ENCODE data around the gene MYO7A.

MYO7A gene

DNA sequence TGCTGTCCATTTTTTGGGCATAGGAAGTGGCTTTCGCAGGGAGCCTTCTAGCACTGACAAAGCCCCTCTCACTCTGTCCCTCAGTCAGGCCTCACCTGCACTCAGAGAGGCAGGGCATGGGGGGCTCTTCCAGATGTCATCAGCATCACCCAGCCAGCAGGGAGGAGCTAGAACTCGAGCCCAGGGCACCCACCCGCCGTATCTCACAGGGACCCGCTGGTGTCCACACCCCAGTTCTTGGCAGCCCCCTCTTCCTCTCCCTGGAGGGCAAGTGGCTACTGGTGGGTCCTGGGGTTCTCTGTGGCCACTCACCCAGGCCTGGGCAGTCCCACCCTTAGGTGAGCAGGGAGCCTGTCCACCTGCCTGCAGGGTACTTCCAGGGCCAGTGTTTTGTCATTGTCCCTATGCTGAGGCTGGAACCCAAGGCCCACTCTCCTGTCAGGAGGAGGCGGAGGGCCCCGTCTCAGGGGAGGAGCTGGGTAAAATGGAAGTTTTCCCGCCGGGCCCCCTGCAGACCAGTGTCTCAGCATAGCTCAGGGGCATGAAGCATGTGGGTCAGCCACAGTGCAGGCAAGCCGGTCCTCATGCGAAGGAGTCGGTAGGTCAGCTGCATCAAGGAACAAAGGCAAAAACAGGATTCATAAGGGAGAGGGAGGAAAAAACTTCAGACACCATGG is 21.8 kb downstream of the MYO7A start:
- Histone ChIP-seq H3K4me3 (ENCODE audit: low read depth, low read length) (no peak overlapping the region), H3K9me3 (ENCODE audit: control insufficient read depth, insufficient read depth, low read length) (no peaks in the 10 kb centered on the region), H3K27me3 (ENCODE audit: control insufficient read depth, insufficient read depth, low read length) (no peaks in the 10 kb centered on the region; the same call in 1 of the 2 replicates), H3K4me1 (ENCODE audit: control insufficient read depth, insufficient read depth, low read length) (peaks cover 7% of the 10 kb centered on the region), H3K9ac (ENCODE audit: low read depth, low read length) (no peak overlapping the region), H3K36me3 (ENCODE audit: control insufficient read depth, insufficient read depth, low read length) (no peaks in the 10 kb centered on the region), H3K27ac (ENCODE audit: low read depth, low read length) (no peak overlapping the region)

DNA sequence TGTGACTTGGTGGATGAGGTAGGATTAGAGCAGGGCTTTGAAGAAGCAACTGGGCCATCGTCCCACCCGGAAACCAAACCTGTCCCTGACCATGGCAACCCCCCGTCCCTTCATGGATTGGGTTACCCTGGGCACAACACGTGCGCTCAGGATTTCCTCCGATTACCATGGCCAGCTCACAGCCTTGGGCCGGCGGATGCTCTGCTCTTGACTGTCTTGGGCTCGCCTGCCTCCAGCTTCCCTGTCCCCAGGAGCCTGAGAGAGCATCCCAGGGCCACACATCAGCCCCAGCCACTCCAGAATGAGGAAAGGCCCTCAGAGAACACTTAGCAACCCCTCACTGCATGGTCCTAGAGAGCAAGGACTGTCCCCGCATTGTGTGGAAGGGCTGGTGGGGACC is 22.8 kb downstream of the MYO7A start:
- H3K27me3 ChIP-seq (ENCODE audit: control insufficient read depth, insufficient read depth, low read length) = no peaks in the 10 kb centered on the region; the same call in 1 of the 2 replicates
- H3K4me1 ChIP-seq (ENCODE audit: control insufficient read depth, insufficient read depth, low read length) = peaks cover 7% of the 10 kb centered on the region
- H3K4me3 ChIP-seq (ENCODE audit: low read depth, low read length) = no peak overlapping the region
- no peaks in the 10 kb centered on the region for H3K36me3 ChIP-seq (ENCODE audit: control insufficient read depth, insufficient read depth, low read length)
- no peak overlapping the region for H3K27ac ChIP-seq (ENCODE audit: low read depth, low read length)
- no peak overlapping the region for H3K9ac ChIP-seq (ENCODE audit: low read depth, low read length)
- H3K9me3 ChIP-seq (ENCODE audit: control insufficient read depth, insufficient read depth, low read length) = no peaks in the 10 kb centered on the region

DNA sequence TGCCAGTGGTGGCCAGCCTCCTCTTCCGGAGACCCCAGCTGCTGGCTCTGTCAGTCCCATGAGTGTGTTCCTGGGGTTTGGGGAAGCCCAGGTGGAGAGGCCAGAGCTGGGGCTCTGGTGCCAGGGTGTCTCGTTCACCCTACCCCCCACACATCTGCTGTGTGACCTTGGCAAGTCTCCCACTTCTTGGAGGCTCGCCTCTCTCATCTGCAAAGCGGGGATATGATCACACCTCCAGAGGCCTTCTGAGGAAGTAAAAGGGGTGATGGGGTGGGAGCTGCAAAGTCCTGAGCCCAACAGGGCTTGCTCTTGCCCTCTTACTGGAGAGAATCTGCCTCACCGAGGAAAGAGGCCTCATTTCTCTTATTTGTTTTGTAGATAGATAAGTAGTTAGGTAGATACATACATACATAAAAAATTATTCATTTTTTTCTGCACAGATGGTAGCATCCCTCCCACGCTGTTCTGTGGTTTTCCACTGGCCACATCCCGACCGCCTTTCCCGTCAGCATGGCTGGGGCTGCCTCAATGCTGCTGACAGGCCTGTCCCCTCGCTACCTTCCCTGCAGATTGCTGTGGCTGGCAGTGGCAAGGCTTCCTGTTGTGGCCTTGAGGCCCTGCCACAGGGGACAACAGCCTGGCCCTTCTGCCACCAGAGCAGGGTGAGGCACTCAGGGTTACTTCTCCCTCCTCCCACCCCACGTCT is 23.9 kb downstream of the MYO7A start:
- no peaks in the 10 kb centered on the region for H3K36me3 ChIP-seq (ENCODE audit: control insufficient read depth, insufficient read depth, low read length)
- H3K4me3 ChIP-seq (ENCODE audit: low read depth, low read length) = no peak overlapping the region
- H3K9me3 ChIP-seq (ENCODE audit: control insufficient read depth, insufficient read depth, low read length) = no peaks in the 10 kb centered on the region
- H3K4me1 ChIP-seq (ENCODE audit: control insufficient read depth, insufficient read depth, low read length) = peaks cover 7% of the 10 kb centered on the region
- H3K27me3 ChIP-seq (ENCODE audit: control insufficient read depth, insufficient read depth, low read length) = no peaks in the 10 kb centered on the region
- no peak overlapping the region for H3K27ac ChIP-seq (ENCODE audit: low read depth, low read length)
- no peak overlapping the region for H3K9ac ChIP-seq (ENCODE audit: low read depth, low read length)

GRCh38 chr11:77152846-77153245 is 24.8 kb downstream of the MYO7A start:
- no peaks in the 10 kb centered on the region for H3K27me3 ChIP-seq (ENCODE audit: control insufficient read depth, insufficient read depth, low read length)
- H3K36me3 ChIP-seq (ENCODE audit: control insufficient read depth, insufficient read depth, low read length) = no peaks in the 10 kb centered on the region
- no peak overlapping the region for H3K9ac ChIP-seq (ENCODE audit: low read depth, low read length)
- no peaks in the 10 kb centered on the region for H3K9me3 ChIP-seq (ENCODE audit: control insufficient read depth, insufficient read depth, low read length)
- no peak overlapping the region for H3K4me3 ChIP-seq (ENCODE audit: low read depth, low read length)
- H3K27ac ChIP-seq (ENCODE audit: low read depth, low read length) = no peak overlapping the region
- H3K4me1 ChIP-seq (ENCODE audit: control insufficient read depth, insufficient read depth, low read length) = peaks cover 7% of the 10 kb centered on the region

DNA sequence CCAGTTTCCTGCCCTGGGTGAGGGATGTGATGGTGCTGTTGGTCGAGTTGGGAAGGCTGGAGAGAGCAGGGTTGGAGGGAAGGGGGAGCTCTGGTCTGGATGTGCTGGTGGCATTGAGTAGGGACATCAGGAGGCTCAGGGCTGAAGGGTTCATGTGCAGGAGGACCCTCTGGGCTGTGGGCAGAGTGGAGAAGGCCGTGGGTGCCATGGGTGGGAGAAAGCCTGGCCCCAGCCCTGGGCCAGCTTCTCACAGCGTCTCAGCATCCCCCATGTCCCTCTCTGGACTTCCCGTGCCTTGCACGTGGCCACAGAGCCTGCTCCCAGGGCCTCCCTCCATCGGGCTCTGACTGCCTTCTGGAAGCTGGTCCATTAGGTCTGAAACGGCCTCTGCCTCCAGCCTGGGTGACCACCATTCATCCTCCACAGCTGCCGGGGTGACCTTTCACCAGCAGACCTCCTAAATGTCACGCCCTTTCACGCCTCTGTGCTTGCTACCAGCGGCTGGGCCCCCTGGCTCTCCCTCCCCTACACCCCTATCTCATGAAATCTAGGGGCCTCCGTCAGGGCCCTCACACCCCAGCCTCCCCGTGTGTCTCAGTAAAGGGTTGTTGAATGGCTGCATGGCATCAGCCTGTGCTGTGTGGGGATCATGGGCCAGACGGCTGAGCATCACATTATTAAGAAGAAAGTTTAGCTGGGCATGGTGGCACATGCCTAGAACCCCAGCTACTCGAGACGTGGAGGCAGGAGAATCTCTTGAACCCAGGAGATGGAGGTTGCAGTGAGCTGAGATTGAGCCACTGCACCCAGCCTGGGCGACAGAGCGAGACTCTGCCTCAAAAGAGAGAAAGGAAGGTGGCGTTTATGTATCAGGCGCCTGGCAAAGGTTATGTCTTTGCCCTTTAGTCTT is 25.5 kb downstream of the MYO7A start:
- no peak overlapping the region for H3K9ac ChIP-seq (ENCODE audit: low read depth, low read length)
- H3K36me3 ChIP-seq (ENCODE audit: control insufficient read depth, insufficient read depth, low read length) = no peaks in the 10 kb centered on the region
- peaks cover under 1% of the 10 kb centered on the region; the same call in 1 of the 2 replicates for H3K4me1 ChIP-seq (ENCODE audit: control insufficient read depth, insufficient read depth, low read length)
- no peak overlapping the region for H3K4me3 ChIP-seq (ENCODE audit: low read depth, low read length)
- H3K27me3 ChIP-seq (ENCODE audit: control insufficient read depth, insufficient read depth, low read length) = no peaks in the 10 kb centered on the region
- H3K9me3 ChIP-seq (ENCODE audit: control insufficient read depth, insufficient read depth, low read length) = no peaks in the 10 kb centered on the region
- H3K27ac ChIP-seq (ENCODE audit: low read depth, low read length) = no peak overlapping the region

DNA sequence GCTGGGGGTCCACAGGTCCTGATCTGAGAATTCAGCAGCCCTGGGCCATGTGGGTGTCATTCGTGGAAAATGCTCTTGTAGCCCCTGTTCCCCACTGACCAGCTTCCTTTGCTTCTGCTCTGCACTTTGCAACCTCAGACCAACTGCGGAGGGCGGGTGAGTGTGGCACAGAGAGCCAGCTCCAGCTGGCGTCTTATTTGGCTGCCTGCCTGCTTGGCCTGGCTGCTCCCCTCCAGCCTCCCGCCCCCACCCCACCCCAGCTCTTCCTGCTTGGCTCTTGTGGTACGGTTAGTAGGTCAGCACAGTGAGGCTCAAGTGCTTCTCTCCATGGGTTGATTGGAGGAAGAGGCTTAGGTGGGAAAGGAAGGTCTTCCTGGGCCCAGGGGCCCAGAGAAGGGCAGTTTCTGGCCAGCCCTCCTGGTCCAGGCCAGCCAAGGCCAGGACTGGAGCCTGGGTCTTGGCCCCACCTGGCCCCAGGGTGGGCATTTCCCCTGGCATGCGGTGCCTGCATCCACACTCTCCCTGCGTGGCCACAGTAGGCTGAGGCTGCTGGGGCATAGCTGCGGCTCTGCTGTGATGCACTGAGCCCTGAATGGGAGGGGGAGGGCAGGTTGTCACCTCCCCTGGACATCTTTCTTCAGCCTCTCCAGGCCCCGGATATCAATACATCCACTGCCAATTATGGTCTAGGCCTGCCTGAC is 26.5 kb downstream of the MYO7A start:
- Histone ChIP-seq H3K36me3 (ENCODE audit: control insufficient read depth, insufficient read depth, low read length) (no peaks in the 10 kb centered on the region), H3K27ac (ENCODE audit: low read depth, low read length) (no peak overlapping the region), H3K9me3 (ENCODE audit: control insufficient read depth, insufficient read depth, low read length) (no peaks in the 10 kb centered on the region), H3K4me3 (ENCODE audit: low read depth, low read length) (no peak overlapping the region), H3K4me1 (ENCODE audit: control insufficient read depth, insufficient read depth, low read length) (no peaks in the 10 kb centered on the region), H3K9ac (ENCODE audit: low read depth, low read length) (no peak overlapping the region), H3K27me3 (ENCODE audit: control insufficient read depth, insufficient read depth, low read length) (no peaks in the 10 kb centered on the region)

DNA sequence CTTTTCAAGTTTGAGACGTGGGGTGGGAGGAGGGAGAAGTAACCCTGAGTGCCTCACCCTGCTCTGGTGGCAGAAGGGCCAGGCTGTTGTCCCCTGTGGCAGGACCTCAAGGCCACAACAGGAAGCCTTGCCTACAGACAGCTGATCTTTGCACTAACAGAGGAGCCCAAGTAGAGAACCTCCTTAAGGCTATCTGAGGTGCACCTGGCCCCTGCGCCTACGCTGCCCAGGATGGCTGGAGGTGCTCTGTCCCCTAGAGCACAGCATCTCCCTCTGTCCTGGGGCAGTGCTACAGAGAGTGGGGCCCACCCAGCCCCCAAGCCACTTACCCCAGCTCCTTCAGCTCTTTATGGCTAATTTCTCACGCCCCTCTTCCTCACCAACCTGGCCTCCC is 27.0 kb downstream of the MYO7A start:
- Histone ChIP-seq H3K27me3 (ENCODE audit: control insufficient read depth, insufficient read depth, low read length) (no peaks in the 10 kb centered on the region), H3K27ac (ENCODE audit: low read depth, low read length) (no peak overlapping the region), H3K4me1 (ENCODE audit: control insufficient read depth, insufficient read depth, low read length) (no peaks in the 10 kb centered on the region), H3K9ac (ENCODE audit: low read depth, low read length) (no peak overlapping the region), H3K4me3 (ENCODE audit: low read depth, low read length) (no peak overlapping the region), H3K36me3 (ENCODE audit: control insufficient read depth, insufficient read depth, low read length) (no peaks in the 10 kb centered on the region), H3K9me3 (ENCODE audit: control insufficient read depth, insufficient read depth, low read length) (no peaks in the 10 kb centered on the region)

DNA sequence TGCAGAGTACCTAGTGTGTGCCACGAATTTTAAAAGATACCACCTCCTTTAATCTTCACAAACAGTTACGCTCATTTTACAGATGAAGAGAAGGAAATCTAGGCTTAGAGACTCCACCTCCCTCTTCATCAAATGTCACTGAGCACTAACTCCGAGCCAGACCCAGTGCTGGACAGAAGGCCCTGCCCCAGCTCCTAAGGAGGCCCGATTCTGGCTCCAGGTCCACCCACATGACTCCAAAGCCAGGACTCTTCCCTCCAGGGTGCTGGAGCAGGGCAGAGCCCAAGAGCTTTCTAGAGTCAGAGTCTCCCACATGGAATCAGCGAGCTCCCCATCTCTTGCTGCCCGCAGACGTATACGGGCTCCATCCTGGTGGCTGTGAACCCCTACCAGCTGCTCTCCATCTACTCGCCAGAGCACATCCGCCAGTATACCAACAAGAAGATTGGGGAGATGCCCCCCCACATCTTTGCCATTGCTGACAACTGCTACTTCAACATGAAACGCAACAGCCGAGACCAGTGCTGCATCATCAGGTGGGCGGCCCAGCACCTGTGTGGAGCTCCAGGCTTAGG is 27.6 kb downstream of the MYO7A start:
- Histone ChIP-seq H3K9ac (ENCODE audit: low read depth, low read length) (no peak overlapping the region), H3K36me3 (ENCODE audit: control insufficient read depth, insufficient read depth, low read length) (no peaks in the 10 kb centered on the region), H3K4me1 (ENCODE audit: control insufficient read depth, insufficient read depth, low read length) (no peaks in the 10 kb centered on the region), H3K27ac (ENCODE audit: low read depth, low read length) (no peak overlapping the region), H3K27me3 (ENCODE audit: control insufficient read depth, insufficient read depth, low read length) (no peaks in the 10 kb centered on the region), H3K9me3 (ENCODE audit: control insufficient read depth, insufficient read depth, low read length) (no peaks in the 10 kb centered on the region), H3K4me3 (ENCODE audit: low read depth, low read length) (no peak overlapping the region)

DNA sequence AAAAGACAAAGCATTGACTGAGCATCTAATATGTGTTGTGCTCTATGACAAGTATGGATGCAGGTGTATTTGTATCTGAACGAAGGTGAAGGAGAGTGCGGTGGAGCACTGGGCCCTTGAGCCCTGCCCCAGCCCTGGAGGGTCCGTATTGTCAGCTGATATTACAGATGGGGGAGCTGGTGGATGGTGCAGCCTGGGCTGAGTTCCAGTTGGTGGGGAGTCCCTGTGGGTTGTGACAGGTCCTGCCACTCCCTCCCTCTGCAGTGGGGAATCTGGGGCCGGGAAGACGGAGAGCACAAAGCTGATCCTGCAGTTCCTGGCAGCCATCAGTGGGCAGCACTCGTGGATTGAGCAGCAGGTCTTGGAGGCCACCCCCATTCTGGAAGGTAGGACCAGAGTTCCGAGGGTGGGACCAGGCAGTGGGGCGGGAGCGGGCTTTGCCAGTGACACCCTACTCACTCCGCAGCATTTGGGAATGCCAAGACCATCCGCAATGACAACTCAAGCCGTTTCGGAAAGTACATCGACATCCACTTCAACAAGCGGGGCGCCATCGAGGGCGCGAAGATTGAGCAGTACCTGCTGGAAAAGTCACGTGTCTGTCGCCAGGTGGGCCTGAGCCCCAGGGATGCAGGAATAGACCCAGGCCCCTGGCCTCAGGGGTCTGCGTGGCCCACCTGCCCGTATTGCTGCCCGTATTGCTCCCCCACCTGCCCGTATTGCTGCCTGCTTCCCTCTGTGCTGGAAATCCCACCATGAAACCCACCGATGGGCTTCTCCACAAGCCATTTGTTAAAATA is 28.6 kb downstream of the MYO7A start:
- no peak overlapping the region for H3K27ac ChIP-seq (ENCODE audit: low read depth, low read length)
- H3K4me3 ChIP-seq (ENCODE audit: low read depth, low read length) = no peak overlapping the region
- H3K4me1 ChIP-seq (ENCODE audit: control insufficient read depth, insufficient read depth, low read length) = no peaks in the 10 kb centered on the region
- H3K27me3 ChIP-seq (ENCODE audit: control insufficient read depth, insufficient read depth, low read length) = no peaks in the 10 kb centered on the region
- no peak overlapping the region for H3K9ac ChIP-seq (ENCODE audit: low read depth, low read length)
- no peaks in the 10 kb centered on the region for H3K9me3 ChIP-seq (ENCODE audit: control insufficient read depth, insufficient read depth, low read length)
- H3K36me3 ChIP-seq (ENCODE audit: control insufficient read depth, insufficient read depth, low read length) = no peaks in the 10 kb centered on the region
